GM19099 (cell line): Measurements from ENCODE around the gene ZDHHC24.

ENCODE experiments used
- POLR2A ChIP-seq: IDR thresholded peaks from 3 replicates; pipeline ENCODE4 v1.6.1; 2011; ENCODE audit warnings: low read depth; ENCODE audit not compliant: insufficient read length; ENCODE audit errors: extremely low read depth

The ZDHHC24 gene

GRCh38 chr11:66555416-66555815, 9.6 kb upstream of the ZDHHC24 start:
- no peak for TF ChIP-seq POLR2A

GRCh38 chr11:66554602-66555001, 8.8 kb upstream of the ZDHHC24 start:
- TF ChIP-seq POLR2A = no peak

- no peak for TF ChIP-seq POLR2A
These were observed 5.0 kb upstream of the ZDHHC24 start for GRCh38 chr11:66550887-66551286.

GRCh38 chr11:66549696-66550095, 3.8 kb upstream of the ZDHHC24 start:
- TF ChIP-seq POLR2A = no peak

GRCh38 chr11:66548774-66549630, 3.2 kb upstream of the ZDHHC24 start:
- no peak for TF ChIP-seq POLR2A

- no peak for TF ChIP-seq POLR2A
These were observed 2.2 kb upstream of the ZDHHC24 start for GRCh38 chr11:66548041-66548440.

GRCh38 chr11:66547662-66548009, 1.8 kb upstream of the ZDHHC24 start:
- TF ChIP-seq POLR2A = no peak

- no peak for TF ChIP-seq POLR2A
These were observed 1.3 kb upstream of the ZDHHC24 start for GRCh38 chr11:66546966-66547661.

- no peak for TF ChIP-seq POLR2A
These were observed 619 bp upstream of the ZDHHC24 start, which contains the start of gene ACTN3 for GRCh38 chr11:66546368-66546965. Gene ACTN3 (plus strand): TSS chr11:66546903. CDS start chr11:66546938, 35 bp downstream.

GRCh38 chr11:66543263-66544107, 2.4 kb downstream of the ZDHHC24 start:
- TF ChIP-seq POLR2A = peak; percentile 25

GRCh38 chr11:66542362-66542761, 3.5 kb downstream of the ZDHHC24 start:
- TF ChIP-seq POLR2A = no peak

GRCh38 chr11:66541892-66542291, 4.0 kb downstream of the ZDHHC24 start:
- TF ChIP-seq POLR2A = no peak

GRCh38 chr11:66539870-66540213, 6.0 kb downstream of the ZDHHC24 start:
- no peak for TF ChIP-seq POLR2A

- TF ChIP-seq POLR2A = no peak
These were observed 6.5 kb downstream of the ZDHHC24 start for GRCh38 chr11:66539170-66539869.
